Measurements from ENCODE around the gene SYNC.

DNA sequence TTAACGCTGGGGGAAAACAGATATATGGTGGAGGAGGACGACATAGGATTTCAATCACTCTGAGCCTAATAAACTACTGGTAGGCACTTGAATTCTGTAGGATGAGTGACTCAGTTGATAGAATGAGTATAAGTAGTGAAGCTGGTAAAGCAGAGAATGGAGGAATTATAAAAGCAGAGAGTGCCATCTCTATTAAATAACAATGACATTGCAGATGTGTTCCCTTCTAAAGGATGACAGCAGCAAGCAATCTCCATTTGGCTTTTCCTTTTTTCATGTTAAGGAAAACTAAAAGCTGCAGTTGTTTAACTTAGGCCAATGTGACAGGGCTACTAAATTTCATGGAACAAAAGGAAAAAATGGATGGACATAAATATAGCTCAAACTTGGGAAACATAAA, 69.7 kb downstream of the SYNC start:
- TF ChIP-seq POLR2AphosphoS5 (IDR thresholded peaks at IDR 0.05; ENCODE audit: low read depth, low read length) (no peak), TAF1 (IDR thresholded peaks at IDR 0.05; ENCODE audit: borderline replicate concordance, low read depth, low read length) (no peak)
